ENCODE measurements around the gene HPN. TPM values are rescaled to one million over a fixed set of nuclear protein-coding genes. Genes with fewer than 3 reads are reported as not detected.

The HPN gene
- polyA plus RNA-seq, 2 donors = 0.04 to 0.16 TPM

GRCh38 chr19:35040826-35041547 is 534 bp upstream of the HPN start:
- Histone ChIP-seq H3K4me3 (ENCODE audit: low read depth in 1 of 2, low read length in 2 of 2) (peak overlapping the region in 1 of 2 donors; percentile 7), H3K27ac (ENCODE audit: low read depth in 2 of 2, low read length in 1 of 2) (peak overlapping the region in 1 of 2 donors; percentile 51), H3K27me3 (ENCODE audit: control insufficient read depth in 1 of 2, insufficient read depth in 2 of 2, low read length in 2 of 2) (no peaks in the 10 kb centered on the region), H3K9me3 (ENCODE audit: control insufficient read depth in 2 of 2, insufficient read depth in 1 of 2, low read depth in 1 of 2, low read length in 1 of 2) (no peaks in the 10 kb centered on the region), H3K36me3 (ENCODE audit: control insufficient read depth in 2 of 2, insufficient read depth in 2 of 2, low read length in 1 of 2) (no peaks in the 10 kb centered on the region), H3K4me1 (ENCODE audit: control insufficient read depth in 2 of 2, insufficient read depth in 2 of 2, low read length in 1 of 2) (peaks cover 8 to 14% of the 10 kb centered on the region in 2 donors)
- WGBS, 2 donors = 14% methylated on average over 35 to 36 of the region's 36 CpGs

DNA sequence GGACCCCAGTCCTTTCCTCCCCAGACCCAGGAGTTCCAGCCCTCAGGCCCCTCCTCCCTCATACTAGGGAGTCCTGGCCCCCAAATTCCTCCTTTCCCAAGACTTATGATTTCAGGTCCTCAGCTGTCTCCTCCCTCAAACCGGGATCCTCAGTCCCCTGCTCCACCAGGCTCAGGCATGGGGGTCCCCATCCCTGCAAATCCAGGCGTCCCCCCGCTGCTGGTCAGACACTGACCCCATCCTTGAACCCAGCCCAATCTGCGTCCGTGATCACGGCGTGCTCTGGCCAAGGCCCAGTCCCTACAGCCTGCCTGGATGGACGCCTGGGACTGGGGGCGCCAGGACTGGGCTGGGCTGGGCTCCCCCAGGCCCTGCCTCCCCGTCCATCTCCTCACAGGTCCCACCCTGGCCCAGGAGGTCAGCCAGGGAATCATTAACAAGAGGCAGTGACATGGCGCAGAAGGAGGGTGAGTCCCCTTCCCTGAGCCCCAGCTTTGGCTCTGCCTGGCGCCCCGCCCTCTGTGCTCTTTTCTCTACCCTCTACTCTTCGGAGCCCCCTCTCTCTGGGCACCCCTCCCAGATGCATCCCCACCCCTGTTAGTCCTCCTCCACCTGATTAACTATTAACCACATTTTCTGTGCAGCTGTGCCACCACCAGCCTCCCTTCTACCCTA is 672 bp downstream of the HPN start:
- 65 to 77% methylated on average over 14 of the region's 14 CpGs for WGBS, 2 donors
- no peaks in the 10 kb centered on the region for H3K9me3 ChIP-seq (ENCODE audit: control insufficient read depth in 2 of 2, insufficient read depth in 1 of 2, low read depth in 1 of 2, low read length in 1 of 2)
- H3K27me3 ChIP-seq (ENCODE audit: control insufficient read depth in 1 of 2, insufficient read depth in 2 of 2, low read length in 2 of 2) = no peaks in the 10 kb centered on the region
- H3K4me3 ChIP-seq (ENCODE audit: low read depth in 1 of 2, low read length in 2 of 2) = no peak overlapping the region
- no peaks in the 10 kb centered on the region for H3K36me3 ChIP-seq (ENCODE audit: control insufficient read depth in 2 of 2, insufficient read depth in 2 of 2, low read length in 1 of 2)
- peaks cover 8 to 14% of the 10 kb centered on the region in 2 donors for H3K4me1 ChIP-seq (ENCODE audit: control insufficient read depth in 2 of 2, insufficient read depth in 2 of 2, low read length in 1 of 2)
- H3K27ac ChIP-seq (ENCODE audit: low read depth in 2 of 2, low read length in 1 of 2) = no peak overlapping the region

GRCh38 chr19:35042954-35043604 is 1.6 kb downstream of the HPN start:
- no peaks in the 10 kb centered on the region for H3K27me3 ChIP-seq (ENCODE audit: control insufficient read depth in 1 of 2, insufficient read depth in 2 of 2, low read length in 2 of 2)

GRCh38 chr19:35043906-35044305 is 2.4 kb downstream of the HPN start:
- H3K9me3 ChIP-seq (ENCODE audit: control insufficient read depth in 2 of 2, insufficient read depth in 1 of 2, low read depth in 1 of 2, low read length in 1 of 2) = no peaks in the 10 kb centered on the region
- H3K4me3 ChIP-seq (ENCODE audit: low read depth in 1 of 2, low read length in 2 of 2) = no peak overlapping the region
- no peak overlapping the region for H3K27ac ChIP-seq (ENCODE audit: low read depth in 2 of 2, low read length in 1 of 2)
- no peaks in the 10 kb centered on the region for H3K27me3 ChIP-seq (ENCODE audit: control insufficient read depth in 1 of 2, insufficient read depth in 2 of 2, low read length in 2 of 2)
- H3K4me1 ChIP-seq (ENCODE audit: control insufficient read depth in 2 of 2, insufficient read depth in 2 of 2, low read length in 1 of 2) = peaks cover 8 to 13% of the 10 kb centered on the region in 2 donors
- no peaks in the 10 kb centered on the region for H3K36me3 ChIP-seq (ENCODE audit: control insufficient read depth in 2 of 2, insufficient read depth in 2 of 2, low read length in 1 of 2)
- 80 to 82% methylated on average over 14 of the region's 14 CpGs for WGBS, 2 donors

More at GRCh38 chr19:35042954-35043604, 1.6 kb downstream of the HPN start:
- H3K4me1 ChIP-seq (ENCODE audit: control insufficient read depth in 2 of 2, insufficient read depth in 2 of 2, low read length in 1 of 2) = peaks cover 8 to 14% of the 10 kb centered on the region in 2 donors
- H3K9me3 ChIP-seq (ENCODE audit: control insufficient read depth in 2 of 2, insufficient read depth in 1 of 2, low read depth in 1 of 2, low read length in 1 of 2) = no peaks in the 10 kb centered on the region
- H3K4me3 ChIP-seq (ENCODE audit: low read depth in 1 of 2, low read length in 2 of 2) = no peak overlapping the region
- no peaks in the 10 kb centered on the region for H3K36me3 ChIP-seq (ENCODE audit: control insufficient read depth in 2 of 2, insufficient read depth in 2 of 2, low read length in 1 of 2)
- 78 to 88% methylated on average over 14 of the region's 14 CpGs for WGBS, 2 donors
- no peak overlapping the region for H3K27ac ChIP-seq (ENCODE audit: low read depth in 2 of 2, low read length in 1 of 2)

DNA sequence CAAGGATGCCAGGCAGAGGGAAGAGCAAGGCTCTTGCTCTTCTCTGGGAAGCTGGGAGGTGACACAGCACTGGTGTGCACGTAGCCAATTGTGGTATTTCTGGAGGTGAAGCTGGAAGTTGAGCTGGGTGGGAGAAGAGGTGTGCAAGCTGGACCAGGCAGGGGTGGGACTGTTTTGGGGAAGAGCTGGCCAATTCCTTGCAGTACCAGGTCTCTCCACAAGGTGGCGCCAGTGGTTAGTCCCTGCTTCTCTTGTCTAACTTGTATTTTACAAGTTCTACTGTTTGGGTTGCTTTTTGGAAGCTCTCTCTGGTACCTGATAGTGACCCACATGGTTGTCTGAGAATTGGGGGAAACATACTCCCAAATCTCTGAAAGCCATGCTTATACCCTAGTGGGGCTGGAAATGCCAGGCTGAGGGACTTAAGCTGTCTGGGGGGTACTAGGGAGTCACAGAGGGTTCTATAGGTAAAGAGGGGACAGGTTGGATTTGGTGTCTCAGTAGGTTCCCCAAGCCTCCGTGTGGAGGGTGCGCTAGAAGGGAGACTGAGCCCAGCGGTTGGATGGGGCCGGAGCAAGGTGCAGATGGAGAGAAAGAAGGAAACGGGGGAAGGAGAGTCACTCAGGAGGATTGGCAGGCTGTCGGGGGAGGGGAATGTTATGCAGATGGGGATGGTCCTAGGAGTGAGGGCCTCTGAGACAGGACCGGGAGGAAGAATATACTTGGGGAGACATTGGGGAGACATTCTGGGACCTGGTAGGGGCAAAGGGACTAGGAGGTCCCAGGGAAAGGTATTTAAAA is 3.0 kb downstream of the HPN start:
- Histone ChIP-seq H3K27me3 (ENCODE audit: control insufficient read depth in 1 of 2, insufficient read depth in 2 of 2, low read length in 2 of 2) (no peaks in the 10 kb centered on the region), H3K4me3 (ENCODE audit: low read depth in 1 of 2, low read length in 2 of 2) (no peak overlapping the region), H3K36me3 (ENCODE audit: control insufficient read depth in 2 of 2, insufficient read depth in 2 of 2, low read length in 1 of 2) (no peaks in the 10 kb centered on the region), H3K9me3 (ENCODE audit: control insufficient read depth in 2 of 2, insufficient read depth in 1 of 2, low read depth in 1 of 2, low read length in 1 of 2) (no peaks in the 10 kb centered on the region), H3K4me1 (ENCODE audit: control insufficient read depth in 2 of 2, insufficient read depth in 2 of 2, low read length in 1 of 2) (peaks cover 8 to 12% of the 10 kb centered on the region in 2 donors), H3K27ac (ENCODE audit: low read depth in 2 of 2, low read length in 1 of 2) (no peak overlapping the region)
- 58% methylated on average over 9 of the region's 9 CpGs for whole genome bisulfite sequencing, 2 donors

- Histone ChIP-seq H3K27me3 (ENCODE audit: control insufficient read depth in 1 of 2, insufficient read depth in 2 of 2, low read length in 2 of 2) (no peaks in the 10 kb centered on the region), H3K4me1 (ENCODE audit: control insufficient read depth in 2 of 2, insufficient read depth in 2 of 2, low read length in 1 of 2) (peaks cover 4 to 9% of the 10 kb centered on the region in 2 donors), H3K4me3 (ENCODE audit: low read depth in 1 of 2, low read length in 2 of 2) (no peak overlapping the region), H3K27ac (ENCODE audit: low read depth in 2 of 2, low read length in 1 of 2) (no peak overlapping the region), H3K9me3 (ENCODE audit: control insufficient read depth in 2 of 2, insufficient read depth in 1 of 2, low read depth in 1 of 2, low read length in 1 of 2) (no peaks in the 10 kb centered on the region), H3K36me3 (ENCODE audit: control insufficient read depth in 2 of 2, insufficient read depth in 2 of 2, low read length in 1 of 2) (no peaks in the 10 kb centered on the region)
- 49 to 52% methylated on average over 10 of the region's 10 CpGs for WGBS, 2 donors
Observed at GRCh38 chr19:35045667-35046300, 4.3 kb downstream of the HPN start.

DNA sequence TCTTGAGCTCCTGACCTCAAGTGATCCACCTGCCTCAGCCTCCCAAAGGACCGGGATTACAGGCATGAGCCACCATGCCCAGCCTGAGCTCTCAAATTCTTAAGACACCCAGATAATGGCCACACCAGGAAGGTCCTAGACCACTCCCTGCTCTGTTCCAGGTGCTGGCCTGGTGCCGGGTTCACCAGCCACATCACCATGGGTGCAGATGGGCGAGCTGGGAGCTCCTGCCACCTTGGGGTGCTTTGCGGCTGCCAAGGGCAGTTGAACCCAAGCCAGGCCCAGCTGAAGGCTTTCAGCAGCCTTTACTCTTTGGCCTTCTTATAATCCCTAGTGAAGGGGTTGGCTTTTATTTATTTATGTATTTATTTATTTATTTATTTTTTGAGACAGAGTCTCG is 4.9 kb downstream of the HPN start:
- H3K36me3 ChIP-seq (ENCODE audit: control insufficient read depth in 2 of 2, insufficient read depth in 2 of 2, low read length in 1 of 2) = no peaks in the 10 kb centered on the region
- H3K4me1 ChIP-seq (ENCODE audit: control insufficient read depth in 2 of 2, insufficient read depth in 2 of 2, low read length in 1 of 2) = peaks cover 0 to 3% of the 10 kb centered on the region in 2 donors
- 74 to 87% methylated on average over 5 of the region's 5 CpGs for WGBS, 2 donors

DNA sequence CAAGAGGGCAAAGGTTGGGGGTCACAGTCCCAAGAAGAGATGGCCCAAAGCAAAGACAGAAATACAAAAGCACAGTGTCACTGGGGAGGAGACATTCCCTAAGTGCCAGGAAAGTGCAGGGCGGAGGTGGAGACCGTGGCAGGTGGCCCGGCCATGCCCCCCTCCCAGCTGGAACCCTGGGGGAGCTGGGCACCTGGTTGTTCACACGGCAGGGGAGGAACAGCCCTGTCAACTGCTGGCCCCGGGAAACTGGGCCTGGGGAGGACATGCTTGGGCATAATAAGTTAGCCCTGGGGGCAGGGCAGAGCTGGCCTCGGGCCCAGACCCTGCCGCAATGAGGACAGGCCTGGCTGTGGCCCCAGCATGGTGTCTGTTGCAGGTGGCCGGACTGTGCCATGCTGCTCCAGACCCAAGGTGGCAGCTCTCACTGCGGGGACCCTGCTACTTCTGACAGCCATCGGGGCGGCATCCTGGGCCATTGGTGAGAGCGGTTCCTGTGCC is 7.4 kb downstream of the HPN start:
- H3K27ac ChIP-seq (ENCODE audit: low read depth in 2 of 2, low read length in 1 of 2) = no peak overlapping the region
- 41 to 46% methylated on average over 11 to 12 of the region's 12 CpGs for WGBS, 2 donors

More for the DNA sequence above, 4.9 kb downstream of the HPN start:
- Histone ChIP-seq H3K4me3 (ENCODE audit: low read depth in 1 of 2, low read length in 2 of 2) (no peak overlapping the region), H3K27me3 (ENCODE audit: control insufficient read depth in 1 of 2, insufficient read depth in 2 of 2, low read length in 2 of 2) (no peaks in the 10 kb centered on the region), H3K27ac (ENCODE audit: low read depth in 2 of 2, low read length in 1 of 2) (no peak overlapping the region), H3K9me3 (ENCODE audit: control insufficient read depth in 2 of 2, insufficient read depth in 1 of 2, low read depth in 1 of 2, low read length in 1 of 2) (no peaks in the 10 kb centered on the region)

DNA sequence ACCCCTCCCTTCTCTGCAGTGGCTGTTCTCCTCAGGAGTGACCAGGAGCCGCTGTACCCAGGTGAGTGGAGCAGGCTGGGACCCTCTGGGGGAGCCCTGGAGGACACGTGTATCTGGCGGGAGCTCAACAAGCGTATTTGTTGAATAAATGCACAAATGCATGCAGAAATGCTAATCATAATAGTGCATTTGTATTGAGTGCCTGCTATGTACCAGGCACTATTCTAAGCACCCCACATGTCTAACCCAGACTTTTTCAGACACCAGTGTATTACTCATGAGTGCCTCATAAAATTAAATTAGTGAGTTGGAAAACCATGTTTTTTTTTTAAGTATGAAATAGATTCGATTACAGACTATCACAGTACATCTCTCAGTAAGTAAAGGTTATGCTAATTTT is 7.9 kb downstream of the HPN start:
- 66% methylated on average over 5 of the region's 5 CpGs for WGBS, 2 donors
- no peak overlapping the region for H3K27ac ChIP-seq (ENCODE audit: low read depth in 2 of 2, low read length in 1 of 2)
- H3K4me1 ChIP-seq (ENCODE audit: control insufficient read depth in 2 of 2, insufficient read depth in 2 of 2, low read length in 1 of 2) = no peaks in the 10 kb centered on the region
- H3K9me3 ChIP-seq (ENCODE audit: control insufficient read depth in 2 of 2, insufficient read depth in 1 of 2, low read depth in 1 of 2, low read length in 1 of 2) = no peaks in the 10 kb centered on the region
- no peaks in the 10 kb centered on the region for H3K27me3 ChIP-seq (ENCODE audit: control insufficient read depth in 1 of 2, insufficient read depth in 2 of 2, low read length in 2 of 2)
- H3K4me3 ChIP-seq (ENCODE audit: low read depth in 1 of 2, low read length in 2 of 2) = no peak overlapping the region
- H3K36me3 ChIP-seq (ENCODE audit: control insufficient read depth in 2 of 2, insufficient read depth in 2 of 2, low read length in 1 of 2) = no peaks in the 10 kb centered on the region

More for the DNA sequence above, 7.4 kb downstream of the HPN start:
- Histone ChIP-seq H3K4me3 (ENCODE audit: low read depth in 1 of 2, low read length in 2 of 2) (no peak overlapping the region), H3K4me1 (ENCODE audit: control insufficient read depth in 2 of 2, insufficient read depth in 2 of 2, low read length in 1 of 2) (no peaks in the 10 kb centered on the region), H3K27me3 (ENCODE audit: control insufficient read depth in 1 of 2, insufficient read depth in 2 of 2, low read length in 2 of 2) (no peaks in the 10 kb centered on the region), H3K9me3 (ENCODE audit: control insufficient read depth in 2 of 2, insufficient read depth in 1 of 2, low read depth in 1 of 2, low read length in 1 of 2) (no peaks in the 10 kb centered on the region), H3K36me3 (ENCODE audit: control insufficient read depth in 2 of 2, insufficient read depth in 2 of 2, low read length in 1 of 2) (no peaks in the 10 kb centered on the region)

All from esophagus (tissue), 2 donors.